B cell (primary cell): ENCODE results near the gene RTN4IP1. TPM values are rescaled to one million over a fixed set of nuclear protein-coding genes. Genes with fewer than 3 reads are reported as not detected.

ENCODE experiments used
- ATAC-seq: fragments of 200-7000 bp; cut with Tn5 transposase; one replicate; pipeline ENCODE4 v1.10.0; 2021; ENCODE audit warnings: low read depth, mild to moderate bottlenecking, moderate number of reproducible peaks, moderate library complexity
- CTCF ChIA-PET: fragments of 350-600 bp; sonication (Branson Sonifier 250); formaldehyde crosslinking; loops from one replicate; lab custom pipeline; 2021; ENCODE audit warnings: antibody characterized with exemption, inconsistent platforms; lab: Charles Lee
- POLR2A ChIA-PET: fragments of 350-600 bp; sonication (Branson Sonifier 250); formaldehyde crosslinking; loops from one replicate; lab custom pipeline; 2021; ENCODE audit warnings: antibody characterized with exemption; lab: Charles Lee
- DNase-seq: peaks from one replicate; pipeline ENCODE4 v3.0.0; 2013
- H2AFZ ChIP-seq: 2 replicates; pipeline ENCODE4 v1.6.1; 2012; ENCODE audit warnings: mild to moderate bottlenecking, low read depth, low read length; ENCODE audit not compliant: insufficient read depth, poor library complexity, severe bottlenecking
- H3K27ac ChIP-seq, 2 donors: 1 replicate in 1 of 2; 2 replicates in 1 of 2; pipeline ENCODE4 v1.5.1; 2012 to 2013; ENCODE audit warnings: low read length in 2 of 2, mild to moderate bottlenecking in 2 of 2, moderate library complexity in 1 of 2
- H3K27me3 ChIP-seq, 4 experiments: fragments of 200-600 bp in 1 of 4; sonication (generic) in 1 of 4; replicated peaks in 1 of 4; 1 replicate in 2 of 4; 2 replicates in 2 of 4; pipeline versions ENCODE4 v1.6.1 to v1.7.0; 2013 to 2016; ENCODE audit warnings: low read length in 3 of 4, mild to moderate bottlenecking in 2 of 4, mixed read lengths in 1 of 4, moderate library complexity in 1 of 4; ENCODE audit not compliant: insufficient read depth in 4 of 4, control insufficient read depth in 3 of 4; ENCODE audit errors: control extremely low read depth in 1 of 4
- H3K36me3 ChIP-seq, 2 experiments: replicated peaks in 1 of 2; 1 replicate in 1 of 2; 2 replicates in 1 of 2; pipeline versions ENCODE4 v1.6.1 to v1.7.1; 2013; ENCODE audit warnings: low read length in 1 of 2; ENCODE audit not compliant: insufficient read depth in 2 of 2, control insufficient read depth in 1 of 2; ENCODE audit errors: control extremely low read depth in 1 of 2, extremely low read depth in 1 of 2
- H3K4me1 ChIP-seq, 2 donors: fragments of 200-600 bp in 1 of 2; sonication (generic) in 1 of 2; 1 replicate in 1 of 2; 2 replicates in 1 of 2; pipeline versions ENCODE4 v1.5.1 to v1.6.1; 2013 to 2017; ENCODE audit warnings: low read length in 2 of 2; ENCODE audit not compliant: control insufficient read depth in 2 of 2, insufficient read depth in 2 of 2
- H3K4me2 ChIP-seq: replicated peaks from 2 replicates; pipeline ENCODE3; 2012; ENCODE audit warnings: mild to moderate bottlenecking, low read depth, low read length; ENCODE audit not compliant: poor library complexity, severe bottlenecking
- H3K4me3 ChIP-seq, 5 experiments: fragments of 200-600 bp in 1 of 5; sonication (generic) in 1 of 5; 1 replicate in 3 of 5; 2 replicates in 2 of 5; pipeline versions ENCODE4 v1.5.1 to v1.7.0; 2011 to 2016; ENCODE audit warnings: low read length in 4 of 5, mild to moderate bottlenecking in 4 of 5, low read depth in 2 of 5, control low read depth in 1 of 5, moderate library complexity in 1 of 5; ENCODE audit not compliant: insufficient read depth in 1 of 5; ENCODE audit errors: control extremely low read depth in 1 of 5, extremely low read depth in 1 of 5
- H3K79me2 ChIP-seq: fragments of 200-600 bp; sonication (generic); one replicate; pipeline ENCODE4 v1.6.0; 2016; ENCODE audit warnings: low read length; ENCODE audit not compliant: control insufficient read depth, insufficient read depth
- H3K9ac ChIP-seq: fragments of 200-600 bp; sonication (generic); 2 replicates; pipeline ENCODE4 v1.6.1; 2017; ENCODE audit warnings: mild to moderate bottlenecking, low read length, moderate library complexity
- H3K9me3 ChIP-seq, 3 donors: one replicate each; pipeline versions ENCODE4 v1.6.1 to v1.7.1; 2013; ENCODE audit warnings: low read length in 2 of 3; ENCODE audit not compliant: control insufficient read depth in 2 of 3, insufficient read depth in 1 of 3; ENCODE audit errors: control extremely low read depth in 1 of 3
- H4K20me1 ChIP-seq: 2 replicates; pipeline ENCODE4 v1.6.0; 2012; ENCODE audit warnings: mild to moderate bottlenecking, low read length; ENCODE audit not compliant: insufficient read depth, control insufficient read depth, poor library complexity, severe bottlenecking
- H3K27ac Mint-ChIP-seq: one replicate; pipeline ENCODE4 v1.8.0; 2021; ENCODE audit warnings: mixed read lengths
- H3K27me3 Mint-ChIP-seq: one replicate; pipeline ENCODE4 v1.8.0; 2021; ENCODE audit warnings: mixed read lengths
- H3K4me1 Mint-ChIP-seq: one replicate; pipeline ENCODE4 v1.8.0; 2021; ENCODE audit warnings: mixed read lengths
- H3K4me3 Mint-ChIP-seq: one replicate; pipeline ENCODE4 v1.8.0; 2021; ENCODE audit warnings: mixed read lengths
- H3K9me3 Mint-ChIP-seq: one replicate; pipeline ENCODE4 v1.8.0; 2022; ENCODE audit warnings: mixed read lengths; ENCODE audit not compliant: insufficient read depth
- EZH2 ChIP-seq: IDR thresholded peaks from 2 replicates; pipeline ENCODE4 v1.6.1; 2012; ENCODE audit warnings: borderline replicate concordance, low read depth, mild to moderate bottlenecking, moderate library complexity, low read length; ENCODE audit not compliant: insufficient read depth, poor library complexity, severe bottlenecking
- WGBS: methylation state at CpG from one replicate; pipeline ENCODE4 v1.1.5; 2013; ENCODE audit warnings: missing lambda C conversion rate; ENCODE audit not compliant: insufficient coverage; 5-methylcytosine and 5-hydroxymethylcytosine counted together
- intact Hi-C: fragments of 100-400 bp; cut with micrococcal nuclease; formaldehyde crosslinking; loops from one replicate; pipeline ENCODE4 v1.10.0; 2022
- polyA plus RNA-seq: library from polyadenylated mRNA; depleted of rRNA; stranded (reverse); fragments of >200 nt; gene quantifications from 2 replicates; pipeline ENCODE4 v1.2.3, GENCODE V29; 2012
- total RNA-seq, 2 donors: library from RNA; stranded (reverse); fragments of 120-200 nt in 1 of 2; gene quantifications; 1 replicate in 1 of 2; 2 replicates in 1 of 2; pipeline versions ENCODE4 v1.2.3 to v1.2.4, GENCODE V29; 2013 to 2022
- TF ChIP-seq, protein P1 (sequence below): fragments of 200-600 bp; IDR thresholded peaks from one replicate; pipeline ENCODE4 v1.8.0; 2022; ENCODE audit warnings: antibody characterized with exemption, mild to moderate bottlenecking

RTN4IP1 gene
- total and polyA plus RNA-seq, 2 donors (not counting 1 experiment from before 2014, with no cell fraction given) = 9.4 to 12.1 TPM

DNA sequence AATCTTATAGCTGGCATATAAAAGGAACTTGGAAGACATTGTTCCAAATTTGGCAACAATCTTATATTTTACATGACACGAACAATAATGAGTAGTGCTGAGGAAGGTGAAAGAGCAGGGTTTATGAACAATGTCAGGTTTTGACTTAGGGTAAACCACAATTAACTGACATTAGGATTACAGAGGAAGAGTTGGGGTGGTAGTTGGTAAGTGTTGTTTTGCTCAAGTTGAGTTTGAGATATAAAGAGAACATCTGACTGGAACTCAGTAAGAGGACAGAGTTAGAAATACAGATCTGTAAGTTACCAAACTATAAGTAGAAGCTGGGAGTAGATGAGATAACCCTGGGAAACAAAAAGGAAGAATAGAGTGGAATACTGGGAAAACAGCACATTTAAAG, 15.1 kb downstream of the RTN4IP1 start:
- peak overlapping the region; percentile 27 to 53 for H3K27ac ChIP-seq
- intact Hi-C loops = no loop called here

DNA sequence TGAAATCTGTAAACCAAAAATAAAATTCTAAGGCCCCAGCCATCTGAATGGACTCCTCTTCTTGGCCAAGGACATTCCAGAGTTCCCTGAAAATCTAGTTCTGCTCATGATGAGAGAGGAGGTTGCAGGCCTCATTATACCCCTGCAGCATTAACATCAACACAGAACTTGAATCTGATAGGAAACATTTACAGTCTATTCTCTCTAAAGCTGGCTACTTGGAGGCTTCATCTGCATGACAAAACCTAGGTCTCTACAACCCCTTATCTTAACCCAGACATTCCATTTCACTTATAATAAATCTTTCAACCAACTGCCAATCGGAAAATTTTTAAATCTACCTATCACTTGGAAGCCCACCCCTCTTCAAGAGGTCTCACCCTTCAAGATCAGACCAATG, 15.7 kb downstream of the RTN4IP1 start:
- Mint-ChIP-seq H3K4me1 (peaks cover 63% of the 10 kb centered on the region), H3K9me3 (no peaks in the 10 kb centered on the region), H3K27ac (peak overlapping the region; percentile 83), H3K4me3 (no peak overlapping the region), H3K27me3 (no peaks in the 10 kb centered on the region)
- Histone ChIP-seq H4K20me1 (no peaks in the 10 kb centered on the region), H3K4me1 (peaks cover 41 to 47% of the 10 kb centered on the region in 2 donors), H3K4me2 (peak overlapping the region; percentile 16), H3K27ac (peak overlapping the region in 1 of 2 donors; percentile 53), H3K4me3 (no peak overlapping the region), H3K36me3 (peaks cover 1 to 8% of the 10 kb centered on the region in 2 experiments), H3K79me2 (peaks cover 13% of the 10 kb centered on the region), H3K9me3 (no peaks in the 10 kb centered on the region), H3K27me3 (no peaks in the 10 kb centered on the region), H3K9ac (no peak overlapping the region), H2AFZ (no peak overlapping the region)
- intact Hi-C loops = no loop called here
- no CpG with 5 or more reads among the region's 1 CpG for WGBS
- no peak for TF ChIP-seq EZH2
- TF ChIP-seq, protein P1, sequence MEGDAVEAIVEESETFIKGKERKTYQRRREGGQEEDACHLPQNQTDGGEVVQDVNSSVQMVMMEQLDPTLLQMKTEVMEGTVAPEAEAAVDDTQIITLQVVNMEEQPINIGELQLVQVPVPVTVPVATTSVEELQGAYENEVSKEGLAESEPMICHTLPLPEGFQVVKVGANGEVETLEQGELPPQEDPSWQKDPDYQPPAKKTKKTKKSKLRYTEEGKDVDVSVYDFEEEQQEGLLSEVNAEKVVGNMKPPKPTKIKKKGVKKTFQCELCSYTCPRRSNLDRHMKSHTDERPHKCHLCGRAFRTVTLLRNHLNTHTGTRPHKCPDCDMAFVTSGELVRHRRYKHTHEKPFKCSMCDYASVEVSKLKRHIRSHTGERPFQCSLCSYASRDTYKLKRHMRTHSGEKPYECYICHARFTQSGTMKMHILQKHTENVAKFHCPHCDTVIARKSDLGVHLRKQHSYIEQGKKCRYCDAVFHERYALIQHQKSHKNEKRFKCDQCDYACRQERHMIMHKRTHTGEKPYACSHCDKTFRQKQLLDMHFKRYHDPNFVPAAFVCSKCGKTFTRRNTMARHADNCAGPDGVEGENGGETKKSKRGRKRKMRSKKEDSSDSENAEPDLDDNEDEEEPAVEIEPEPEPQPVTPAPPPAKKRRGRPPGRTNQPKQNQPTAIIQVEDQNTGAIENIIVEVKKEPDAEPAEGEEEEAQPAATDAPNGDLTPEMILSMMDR = no peak
- ChIA-PET CTCF (interaction anchor here (1.3 to 9.1 kb wide), 3 partner anchors 9 to 366 kb away, joined by 3 to 229 read pairs (median 75); no protein-coding TSS in a partner anchor), POLR2A (no interaction called here)
- DNase-seq (no peak), ATAC-seq (no peak)

More for the DNA sequence above, 15.1 kb downstream of the RTN4IP1 start:
- H3K36me3 ChIP-seq = peaks cover 1 to 8% of the 10 kb centered on the region in 2 experiments
- no peaks in the 10 kb centered on the region for H3K9me3 ChIP-seq
- ChIA-PET POLR2A (interaction anchor here (0.5 to 0.7 kb wide), 2 partner anchors 231 to 1341 kb away, joined by 3 read pairs; no protein-coding TSS in a partner anchor), CTCF (interaction anchor here (0.9 to 9.1 kb wide), 7 partner anchors 35 to 366 kb away, joined by 3 to 229 read pairs (median 3); no protein-coding TSS in a partner anchor)
- H3K27me3 Mint-ChIP-seq = no peaks in the 10 kb centered on the region
- peak overlapping the region; percentile 19 for H3K4me2 ChIP-seq
- no peaks in the 10 kb centered on the region for H3K9me3 Mint-ChIP-seq
- no peak overlapping the region for H3K4me3 ChIP-seq
- DNase-seq (no peak), ATAC-seq (no peak)
- peaks cover 9% of the 10 kb centered on the region for H3K79me2 ChIP-seq
- WGBS = no CpG with 5 or more reads among the region's 1 CpG
- H2AFZ ChIP-seq = peak overlapping the region; percentile 29
- peaks cover 41 to 42% of the 10 kb centered on the region in 2 donors for H3K4me1 ChIP-seq
- peaks cover 60% of the 10 kb centered on the region for H3K4me1 Mint-ChIP-seq
- peak overlapping the region; percentile 83 for H3K27ac Mint-ChIP-seq
- no peaks in the 10 kb centered on the region for H3K27me3 ChIP-seq
- peak overlapping the region; percentile 5 for H3K9ac ChIP-seq
- no peaks in the 10 kb centered on the region for H4K20me1 ChIP-seq
- H3K4me3 Mint-ChIP-seq = peak overlapping the region; percentile 24
- TF ChIP-seq EZH2 = no peak
- TF ChIP-seq, protein P1 = no peak
